COR-L47 (cell line): ENCODE results near the gene SEPTIN12.
"Not testable (repeated sequence)": the region's sequence is repeated elsewhere in the genome, so short reads cannot be mapped to it uniquely, and the experiment has no call there.

Experiments
- DNase-seq: peaks from one replicate; lab custom pipeline; 2025; lab: John Stamatoyannopoulos, UW

Gene SEPTIN12

GRCh38 chr16:4802659-4803287 lies 14.6 kb upstream of the SEPTIN12 start:
- peak; percentile 92 for DNase-seq

DNA sequence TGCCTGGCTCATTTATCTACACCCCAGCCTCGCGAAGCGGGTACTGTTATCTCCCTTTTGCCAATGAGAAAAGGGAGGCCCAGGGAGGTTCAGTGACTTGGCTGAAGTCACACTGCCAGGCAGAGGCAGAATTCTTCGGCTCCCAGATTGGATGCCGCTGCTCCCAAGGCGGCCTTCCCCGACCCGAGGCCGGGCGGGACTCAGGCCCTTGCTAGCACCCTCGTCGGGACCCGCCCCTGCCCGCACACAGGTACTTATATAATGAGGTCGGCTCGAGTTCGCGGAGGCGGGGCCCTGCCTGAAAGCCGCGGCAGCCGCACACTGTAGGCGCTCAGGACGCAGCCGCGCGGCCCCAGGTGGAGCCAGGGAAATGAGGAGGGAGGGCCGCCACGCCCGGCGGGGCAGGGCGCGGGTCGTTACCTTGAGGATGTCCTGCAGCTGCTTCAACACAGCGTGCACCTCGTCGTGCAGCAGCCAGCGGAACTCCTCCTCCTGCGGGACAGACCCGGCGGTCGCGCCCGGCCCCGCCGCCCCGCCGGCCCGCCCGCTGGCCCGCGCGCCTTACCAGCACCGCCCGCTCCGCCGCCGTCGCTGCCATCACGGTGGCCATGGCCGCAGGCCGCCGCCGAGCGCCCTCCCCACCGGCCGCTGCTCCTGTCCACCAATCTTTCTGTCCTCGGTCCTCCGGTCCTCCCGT lies 14.0 kb upstream of the SEPTIN12 start, which contains the start of gene ROGDI:
Gene ROGDI, minus strand, starts transcription at position 672 of the 697 bp plus-strand sequence. Its CDS starts 62 bp downstream, at position 610.
- peak; percentile 72 for DNase-seq

DNA sequence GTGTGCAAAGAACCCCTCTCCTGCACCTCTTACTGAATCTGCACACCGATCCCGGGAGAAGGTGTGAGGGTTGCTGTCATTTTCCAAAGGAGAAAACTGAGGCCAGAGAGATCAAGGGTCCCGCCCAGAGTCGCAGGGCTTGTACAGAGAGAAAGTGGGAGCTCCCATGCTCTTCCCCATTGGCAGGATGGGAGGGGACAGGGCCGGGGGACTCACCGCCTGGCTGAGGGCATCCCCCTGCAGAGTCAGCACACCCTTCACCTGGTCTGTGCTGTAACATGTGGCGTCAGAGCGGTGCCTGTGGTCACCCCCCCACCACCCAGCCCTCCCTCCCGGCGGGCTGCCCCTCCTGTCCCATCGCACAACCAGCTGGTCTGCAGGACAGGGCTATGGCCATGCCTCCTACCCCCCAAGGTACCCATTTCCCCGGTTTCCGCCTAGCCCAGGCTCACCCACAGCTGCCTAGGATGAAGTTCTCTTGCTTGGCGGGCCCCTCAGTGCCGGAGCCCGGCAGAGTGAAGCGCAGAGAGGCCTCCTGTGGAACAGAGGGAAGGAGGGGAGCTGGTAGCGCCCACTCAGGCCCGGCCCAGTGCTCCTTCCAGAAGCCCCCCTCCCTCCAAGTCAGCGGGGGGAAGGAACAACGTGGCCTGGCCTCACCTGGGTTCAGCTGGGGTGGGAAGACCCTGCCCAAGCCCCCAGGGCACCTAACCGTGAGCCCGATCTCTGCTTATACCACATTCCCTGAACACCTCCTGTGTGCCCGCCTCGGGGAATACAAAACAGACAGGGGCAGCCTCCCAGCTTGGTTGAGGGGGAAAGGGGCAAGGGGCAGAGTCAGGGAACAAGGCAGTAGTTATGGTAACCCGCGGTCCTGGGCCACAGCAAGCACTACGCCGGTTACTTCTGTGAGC lies 13.2 kb upstream of the SEPTIN12 start:
- no peak for DNase-seq

DNA sequence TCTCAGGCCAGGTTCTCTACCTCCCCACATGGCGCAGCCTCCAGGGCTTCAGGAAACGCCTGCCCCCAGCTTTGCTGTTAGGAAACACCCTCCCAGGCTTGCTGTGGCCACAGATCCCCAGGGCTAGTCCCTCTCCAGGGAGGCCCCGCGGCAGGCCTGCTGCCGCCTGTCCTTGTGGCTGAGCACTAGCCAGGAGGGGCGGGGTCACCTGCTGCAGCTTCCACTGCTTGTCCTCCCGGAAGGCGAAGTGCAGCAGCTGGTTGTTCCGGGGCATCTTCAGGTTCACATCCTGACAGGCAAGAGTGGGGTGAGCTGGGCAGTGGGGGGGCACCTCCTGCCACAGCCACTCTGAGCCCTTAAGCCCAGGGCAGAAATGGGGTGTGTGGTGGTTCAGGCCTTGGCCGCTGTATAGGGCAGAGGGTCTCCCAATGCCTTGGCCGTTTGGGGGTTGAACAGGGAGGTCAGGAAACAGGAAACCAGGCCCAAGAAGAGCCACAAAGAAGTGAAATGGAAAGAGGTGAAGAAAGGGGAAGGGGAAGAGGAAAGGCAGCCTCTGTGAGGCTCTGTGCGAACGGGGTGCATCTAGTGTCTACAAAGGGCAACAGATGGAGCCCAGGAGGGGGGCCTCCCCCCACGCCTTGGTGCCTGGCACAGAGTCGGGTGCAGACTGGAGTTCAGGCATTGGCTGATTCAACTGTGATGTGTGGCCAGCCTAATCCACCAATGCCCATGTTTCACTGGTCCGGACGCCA lies 12.3 kb upstream of the SEPTIN12 start:
- no peak for DNase-seq

DNA sequence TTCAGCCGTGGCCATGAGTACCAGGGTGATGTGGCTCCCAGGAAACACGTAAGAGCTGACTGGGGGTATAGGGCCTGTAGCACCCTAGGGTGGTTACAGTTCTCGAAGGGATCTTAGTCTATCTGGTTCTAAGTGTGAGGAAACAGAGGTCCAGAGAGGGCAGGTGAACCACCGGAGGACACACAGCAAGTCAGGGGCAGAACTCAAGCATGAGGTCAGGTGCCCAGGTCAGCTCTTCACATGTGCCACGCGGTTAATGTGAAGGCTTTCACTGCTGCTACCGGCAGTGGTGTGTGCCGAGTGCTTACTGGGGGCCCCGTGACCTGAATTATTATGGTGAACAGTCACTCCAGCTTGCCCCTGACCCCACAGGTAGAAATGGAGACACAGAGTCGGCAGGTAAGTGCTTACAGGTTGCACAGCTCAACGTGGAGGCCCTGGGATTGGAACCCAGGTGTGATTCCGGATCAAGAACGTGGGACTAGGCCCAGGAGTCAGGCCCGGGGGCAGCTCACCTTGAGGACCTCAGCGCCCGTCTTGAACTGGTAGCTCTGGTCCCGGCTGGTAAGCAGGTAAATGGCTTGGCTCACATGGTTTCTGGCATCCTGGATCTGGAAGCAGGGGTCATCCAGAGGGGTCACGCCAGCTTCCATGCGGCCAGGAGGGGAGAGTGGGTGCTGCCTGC lies 11.2 kb upstream of the SEPTIN12 start:
- no peak for DNase-seq

- DNase-seq = no peak
Observed at GRCh38 chr16:4798456-4798855, 10.3 kb upstream of the SEPTIN12 start.

DNA sequence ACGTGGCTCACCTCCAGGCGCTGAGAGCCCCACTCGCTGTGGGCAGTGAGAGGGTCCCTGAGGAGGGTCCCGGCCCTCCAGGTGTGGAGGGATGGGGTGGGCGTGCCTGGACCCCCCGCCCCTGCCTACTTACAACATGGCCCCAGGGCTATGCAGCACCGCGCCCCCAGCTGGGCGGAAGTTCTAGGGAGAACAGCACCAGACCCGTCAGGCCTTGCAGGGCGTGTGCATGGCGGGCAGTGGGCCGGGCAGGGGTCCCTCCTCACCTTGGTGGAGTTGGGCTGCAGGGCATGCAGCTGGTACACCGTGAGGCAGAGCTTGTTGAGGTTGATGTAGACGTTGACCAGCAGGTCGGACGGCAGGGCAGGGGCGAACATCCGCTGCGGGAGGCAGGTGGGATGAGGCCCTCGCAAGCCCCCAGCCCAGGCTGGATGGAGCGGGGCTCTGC lies 9.7 kb upstream of the SEPTIN12 start:
- no peak for DNase-seq

DNA sequence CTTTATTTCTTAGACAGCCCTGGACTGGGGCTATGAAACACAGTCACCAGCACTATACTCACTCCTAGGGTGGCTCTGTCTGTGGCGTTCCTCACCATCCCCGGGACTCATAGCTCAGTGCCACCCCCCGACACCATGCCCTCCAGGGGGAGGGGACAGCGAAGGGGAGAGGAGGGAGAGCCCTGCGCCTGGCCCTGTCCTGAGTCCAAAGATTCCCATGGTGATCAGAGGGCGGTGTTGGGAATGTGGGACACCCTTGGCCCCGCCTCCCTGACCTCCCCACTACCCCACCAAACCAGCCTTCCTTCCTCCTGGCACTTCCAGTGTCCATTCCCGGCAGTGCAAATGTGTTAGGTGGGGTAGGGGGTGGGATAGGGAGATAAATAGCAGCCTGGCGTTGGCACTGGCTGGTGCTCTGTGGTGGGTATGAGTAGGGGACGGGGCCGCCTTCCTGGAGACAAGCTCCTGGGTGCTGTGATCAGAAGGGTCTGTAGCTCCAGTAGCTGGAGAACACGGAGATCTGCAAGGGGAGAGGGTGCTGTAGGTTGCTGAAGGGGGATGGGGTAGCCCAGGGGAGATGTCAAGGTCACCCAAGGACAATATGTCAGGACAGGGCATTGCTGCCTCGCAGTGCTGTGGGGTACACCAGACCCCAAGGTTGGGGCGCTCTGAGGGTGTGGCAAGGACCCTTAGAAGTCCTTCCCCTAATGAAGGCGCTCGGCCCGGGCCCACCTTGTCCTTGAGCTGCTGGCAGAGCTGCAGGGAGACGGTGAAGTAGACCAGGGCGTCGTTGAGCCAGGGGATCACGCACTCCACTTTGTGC lies 9.0 kb upstream of the SEPTIN12 start:
- no peak for DNase-seq

DNA sequence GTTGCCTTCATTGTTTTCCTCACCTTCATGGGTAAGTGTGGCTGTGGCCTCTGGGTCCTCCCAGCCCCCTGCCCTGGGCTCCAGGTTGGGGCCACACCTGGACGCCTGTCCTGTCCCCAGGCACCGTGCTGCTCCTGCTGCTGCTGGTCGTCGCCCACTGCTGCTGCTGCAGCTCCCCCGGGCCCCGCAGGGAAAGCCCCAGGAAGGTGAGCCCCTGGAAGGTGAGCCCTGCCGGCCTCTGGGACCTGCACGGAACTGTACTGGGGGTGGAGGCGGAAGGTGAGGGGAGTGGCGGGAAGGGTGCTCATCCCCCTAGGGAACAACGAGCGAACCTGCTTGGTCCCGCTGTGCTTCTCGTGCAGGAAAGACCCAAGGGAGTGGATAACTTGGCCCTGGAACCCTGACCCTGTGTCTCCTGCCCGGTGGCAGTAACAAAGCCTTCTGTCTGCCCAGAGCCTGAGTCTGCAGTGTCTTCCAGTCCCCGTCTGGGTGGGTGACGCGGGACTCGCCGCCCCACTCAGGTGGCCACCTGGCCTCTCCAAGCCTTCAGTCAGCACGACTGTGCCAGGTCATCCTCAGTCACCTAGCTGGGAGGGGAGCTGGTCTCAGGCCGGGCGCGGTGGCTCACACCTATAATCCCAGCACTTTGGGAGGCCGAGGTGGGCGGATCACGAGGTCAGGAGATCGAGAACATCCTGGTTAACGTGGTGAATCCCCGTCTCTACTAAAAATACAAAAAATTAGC lies 7.9 kb upstream of the SEPTIN12 start:
- no peak for DNase-seq

GRCh38 chr16:4795181-4795827 lies 7.2 kb upstream of the SEPTIN12 start, which contains the start of gene SMIM22:
Gene SMIM22, plus strand, starts transcription at chr16:4795369. Its CDS starts 366 bp downstream, at chr16:4795735.
- peak; percentile 72 for DNase-seq

- no peak for DNase-seq
Observed at GRCh38 chr16:4792951-4793513, 4.9 kb upstream of the SEPTIN12 start.

- DNase-seq = no peak
Observed at GRCh38 chr16:4790871-4791270, 2.7 kb upstream of the SEPTIN12 start.

DNA sequence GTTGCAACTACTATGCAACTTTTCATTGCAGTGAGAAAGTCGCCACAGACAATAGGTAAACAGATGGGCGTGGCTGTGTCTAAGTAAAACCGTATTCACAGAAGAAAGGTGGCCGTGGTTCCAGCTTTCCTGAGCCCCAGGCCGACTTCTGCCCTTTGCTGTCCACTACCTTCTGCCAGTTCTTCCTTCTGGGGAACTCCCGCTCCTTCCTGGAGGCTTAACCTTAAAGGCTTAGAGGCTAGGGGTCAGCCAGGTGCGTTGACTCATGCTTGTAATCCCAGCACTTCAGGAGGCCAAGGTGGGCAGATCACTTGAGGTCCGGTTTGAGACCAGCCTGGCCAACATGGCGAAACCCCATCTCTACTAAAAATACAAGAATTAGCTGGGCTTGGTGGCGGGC lies 2.1 kb upstream of the SEPTIN12 start:
- no peak for DNase-seq

- DNase-seq = no peak
Observed at GRCh38 chr16:4788910-4789309, 765 bp upstream of the SEPTIN12 start.

- no peak for DNase-seq
Observed at GRCh38 chr16:4788489-4788889, 344 bp upstream of the SEPTIN12 start.

- DNase-seq = no peak
Observed at GRCh38 chr16:4787068-4787467, 1.1 kb downstream of the SEPTIN12 start.

DNA sequence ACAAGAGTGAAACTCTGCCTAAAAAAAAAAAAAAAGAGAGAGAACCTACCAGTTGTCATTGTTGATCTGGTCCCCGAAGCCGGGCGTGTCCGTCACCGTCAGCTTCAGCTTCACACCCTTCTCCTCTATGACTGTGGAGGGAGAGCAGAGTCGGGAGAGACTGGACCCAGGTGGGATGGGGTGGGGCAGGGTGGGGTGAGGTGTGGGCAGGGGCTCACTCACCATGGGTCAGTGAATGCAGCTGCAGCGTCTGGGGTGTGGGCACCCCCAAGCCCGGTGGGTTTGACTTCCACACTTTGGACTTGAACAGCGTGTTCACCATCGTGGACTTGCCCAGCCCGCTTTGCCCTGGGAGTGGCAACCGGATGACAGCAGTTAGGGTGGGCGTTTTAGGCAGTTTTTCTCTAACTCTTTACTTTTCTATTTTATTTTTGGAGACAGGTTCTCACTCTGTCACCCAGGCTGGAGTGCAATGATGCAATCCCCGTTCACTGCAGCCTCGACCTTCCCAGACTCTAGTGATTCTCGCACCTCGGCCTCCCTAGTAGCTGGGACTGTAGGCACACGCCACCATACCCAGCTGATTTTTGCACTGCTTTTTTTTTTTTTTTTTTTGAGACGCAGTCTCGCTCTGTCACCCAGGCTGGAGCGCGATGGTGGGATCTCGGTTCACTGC lies 2.2 kb downstream of the SEPTIN12 start:
- no peak for DNase-seq

DNA sequence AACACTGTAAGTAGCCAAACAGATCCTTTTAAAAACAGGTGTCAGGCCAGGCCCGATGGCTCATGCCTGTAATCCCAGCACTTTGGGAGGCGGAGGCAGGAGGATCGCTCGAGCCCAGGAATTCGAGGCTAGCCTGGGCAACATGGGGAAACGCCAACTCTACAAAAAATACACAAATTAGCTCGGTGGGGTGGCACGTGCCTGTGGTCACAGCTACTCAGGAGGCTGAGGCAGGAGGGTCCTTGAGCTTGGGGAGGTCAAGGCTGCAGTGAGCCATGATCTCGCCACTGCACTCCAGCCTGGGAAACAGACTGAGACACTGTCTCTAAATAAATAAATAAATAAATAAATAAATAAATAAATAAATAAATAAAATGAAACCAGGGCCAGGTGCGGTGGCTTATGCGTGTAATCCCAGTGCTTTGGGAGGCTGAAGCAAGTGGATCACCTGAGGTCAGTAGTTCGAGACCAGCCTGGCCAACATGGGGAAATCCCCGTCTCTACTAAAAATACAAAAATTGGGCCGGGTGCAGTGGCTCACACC lies 3.6 kb downstream of the SEPTIN12 start:
- DNase-seq = not testable (repeated sequence)
